ENCODE data around the gene RTL1. TPM values are rescaled to one million over a fixed set of nuclear protein-coding genes. Genes with fewer than 3 reads are reported as not detected.

RTL1 gene
- total RNA-seq, 1 experiment from 2014 or later = not detected

DNA sequence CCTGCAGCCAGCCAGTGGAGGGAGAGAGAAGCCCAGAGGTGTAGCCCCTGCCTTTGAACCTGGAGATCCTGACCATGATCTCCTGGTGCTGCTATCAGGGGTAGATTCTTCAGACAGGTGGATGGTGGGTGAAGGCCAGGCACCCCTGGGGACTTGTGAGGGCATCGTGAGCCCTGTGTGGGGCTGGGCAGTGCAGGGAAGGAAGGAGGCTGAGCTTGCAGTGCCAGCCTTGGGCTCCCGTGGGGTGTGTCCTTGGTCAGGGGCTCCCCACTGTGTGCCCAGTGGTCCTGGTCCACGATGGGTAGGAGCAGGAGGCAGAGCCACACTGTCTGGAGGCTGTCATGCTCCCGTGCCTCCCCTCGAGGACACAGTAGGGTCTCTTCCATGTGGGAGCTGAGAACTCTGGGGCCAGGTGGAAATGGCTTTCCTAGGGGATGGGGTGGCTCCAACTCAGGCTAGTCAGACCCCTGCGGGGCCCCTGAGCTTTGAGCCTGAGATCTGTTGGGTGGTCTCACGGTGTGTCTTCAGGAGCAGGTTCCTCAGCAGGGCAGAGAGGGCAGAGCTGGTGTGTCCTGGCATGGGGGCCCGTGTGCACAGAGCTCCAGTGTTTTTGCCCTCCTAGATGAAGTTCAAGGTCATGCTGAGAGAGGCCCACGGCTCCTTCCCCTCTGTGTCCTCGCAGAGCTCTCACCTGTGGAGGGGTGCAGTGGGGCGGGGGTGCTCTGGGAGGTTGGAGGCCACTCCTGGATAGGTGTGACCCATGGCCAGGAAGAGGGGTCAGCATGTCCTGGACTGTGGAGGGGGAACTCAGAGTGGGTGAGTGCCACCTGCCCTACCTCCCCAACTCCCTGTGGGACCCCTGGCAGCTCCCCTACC, 25.0 kb downstream of the RTL1 start:
- ChIA-PET CTCF (no interaction called here), POLR2A (ENCODE audit: unreplicated experiment) (no interaction called here)
- no peak overlapping the region for H3K9ac ChIP-seq (ENCODE audit: low read length)
- H3K27ac ChIP-seq (ENCODE audit: low read length) = no peak overlapping the region
- H3K9me3 ChIP-seq (ENCODE audit: low read length) = no peaks in the 10 kb centered on the region
- no peak overlapping the region for H3K4me2 ChIP-seq (ENCODE audit: low read length)
- BruUV-seq (replicated peaks) = no TSS peak
- intact Hi-C loops (cut with micrococcal nuclease) = no loop called here
- no peaks in the 10 kb centered on the region for H3K79me2 ChIP-seq (ENCODE audit: low read length)
- no peaks in the 10 kb centered on the region for H3K36me3 ChIP-seq (ENCODE audit: low read depth, low read length)
- no peak for DNase-seq
- H3K4me1 ChIP-seq (ENCODE audit: insufficient read depth, low read length) = no peaks in the 10 kb centered on the region
- TF ChIP-seq, protein P1, sequence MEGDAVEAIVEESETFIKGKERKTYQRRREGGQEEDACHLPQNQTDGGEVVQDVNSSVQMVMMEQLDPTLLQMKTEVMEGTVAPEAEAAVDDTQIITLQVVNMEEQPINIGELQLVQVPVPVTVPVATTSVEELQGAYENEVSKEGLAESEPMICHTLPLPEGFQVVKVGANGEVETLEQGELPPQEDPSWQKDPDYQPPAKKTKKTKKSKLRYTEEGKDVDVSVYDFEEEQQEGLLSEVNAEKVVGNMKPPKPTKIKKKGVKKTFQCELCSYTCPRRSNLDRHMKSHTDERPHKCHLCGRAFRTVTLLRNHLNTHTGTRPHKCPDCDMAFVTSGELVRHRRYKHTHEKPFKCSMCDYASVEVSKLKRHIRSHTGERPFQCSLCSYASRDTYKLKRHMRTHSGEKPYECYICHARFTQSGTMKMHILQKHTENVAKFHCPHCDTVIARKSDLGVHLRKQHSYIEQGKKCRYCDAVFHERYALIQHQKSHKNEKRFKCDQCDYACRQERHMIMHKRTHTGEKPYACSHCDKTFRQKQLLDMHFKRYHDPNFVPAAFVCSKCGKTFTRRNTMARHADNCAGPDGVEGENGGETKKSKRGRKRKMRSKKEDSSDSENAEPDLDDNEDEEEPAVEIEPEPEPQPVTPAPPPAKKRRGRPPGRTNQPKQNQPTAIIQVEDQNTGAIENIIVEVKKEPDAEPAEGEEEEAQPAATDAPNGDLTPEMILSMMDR (conservative IDR thresholded peaks at IDR 0.05; ENCODE audit: low read depth, low read length) = no peak
- TF ChIP-seq EZH2 (IDR thresholded peaks at IDR 0.05; ENCODE audit: low read length, unreplicated experiment) (no peak), EZH2phosphoT487 (IDR thresholded peaks at IDR 0.05; ENCODE audit: borderline replicate concordance, low read length) (no peak)
- no peak for ATAC-seq
- no peaks in the 10 kb centered on the region for H3K27me3 ChIP-seq (ENCODE audit: low read length)
- no peaks in the 10 kb centered on the region for H3F3A ChIP-seq (ENCODE audit: low read length, unreplicated experiment)
- no peak overlapping the region for H3K4me3 ChIP-seq (ENCODE audit: low read length)
- H4K20me1 ChIP-seq (ENCODE audit: low read length) = no peaks in the 10 kb centered on the region
- no peaks in the 10 kb centered on the region for H3K9me2 ChIP-seq (replicated peaks; ENCODE audit: low read length)
- H2AFZ ChIP-seq (ENCODE audit: low read length) = no peak overlapping the region

DNA sequence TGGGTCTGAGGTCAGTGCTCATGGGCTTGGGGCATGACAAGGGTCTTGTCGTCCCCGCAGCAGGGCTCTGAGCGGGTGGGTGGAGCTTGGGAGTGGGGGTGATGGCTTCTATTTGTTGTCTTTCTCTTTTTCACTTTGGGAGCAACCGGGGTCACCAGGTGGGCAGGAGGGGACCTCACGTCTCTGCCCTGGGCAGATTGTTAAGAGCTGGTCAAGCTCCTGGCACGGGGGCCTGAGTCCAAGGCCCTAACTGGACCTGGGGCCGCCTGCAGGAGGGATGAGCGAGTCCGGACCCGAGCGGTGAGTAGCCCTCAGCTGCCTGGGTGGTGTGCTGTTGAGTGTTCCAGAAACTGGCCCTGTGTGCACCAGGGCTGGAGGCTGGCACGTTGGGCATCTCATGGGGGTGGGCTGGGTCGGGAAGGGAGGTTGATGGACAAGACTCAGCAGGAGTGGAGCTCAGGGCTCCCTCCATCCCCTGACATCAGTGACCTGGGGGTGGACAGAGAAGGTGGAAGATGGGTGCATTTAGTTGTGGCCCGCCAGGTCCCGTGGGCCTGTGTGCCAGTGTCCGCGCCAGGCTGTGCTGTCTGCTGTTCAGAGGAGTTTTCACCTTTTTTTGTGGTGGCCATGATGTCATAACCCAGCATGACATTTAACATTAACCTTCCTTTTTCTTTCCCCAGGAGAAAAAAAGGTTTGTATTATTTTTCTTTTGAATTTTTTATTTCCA, 27.5 kb downstream of the RTL1 start:
- no peaks in the 10 kb centered on the region for H3K79me2 ChIP-seq (ENCODE audit: low read length)
- H3K9ac ChIP-seq (ENCODE audit: low read length) = no peak overlapping the region
- no peaks in the 10 kb centered on the region for H3K27me3 ChIP-seq (ENCODE audit: low read length)
- H3K4me2 ChIP-seq (ENCODE audit: low read length) = no peak overlapping the region
- H2AFZ ChIP-seq (ENCODE audit: low read length) = no peak overlapping the region
- H3K4me1 ChIP-seq (ENCODE audit: insufficient read depth, low read length) = no peaks in the 10 kb centered on the region
- no TSS peak for BruUV-seq (replicated peaks)
- H3K36me3 ChIP-seq (ENCODE audit: low read depth, low read length) = no peaks in the 10 kb centered on the region
- intact Hi-C loops (cut with micrococcal nuclease) = no loop called here
- H3K4me3 ChIP-seq (ENCODE audit: low read length) = no peak overlapping the region
- TF ChIP-seq EZH2 (IDR thresholded peaks at IDR 0.05; ENCODE audit: low read length, unreplicated experiment) (no peak), EZH2phosphoT487 (IDR thresholded peaks at IDR 0.05; ENCODE audit: borderline replicate concordance, low read length) (no peak)
- TF ChIP-seq, protein P1 (conservative IDR thresholded peaks at IDR 0.05; ENCODE audit: low read depth, low read length) = no peak
- ChIA-PET POLR2A (ENCODE audit: unreplicated experiment) (no interaction called here), CTCF (no interaction called here)
- ATAC-seq (no peak), DNase-seq (no peak)
- no peaks in the 10 kb centered on the region for H3K9me3 ChIP-seq (ENCODE audit: low read length)
- no peak overlapping the region for H3K27ac ChIP-seq (ENCODE audit: low read length)
- H4K20me1 ChIP-seq (ENCODE audit: low read length) = no peaks in the 10 kb centered on the region
- H3F3A ChIP-seq (ENCODE audit: low read length, unreplicated experiment) = no peaks in the 10 kb centered on the region
- H3K9me2 ChIP-seq (replicated peaks; ENCODE audit: low read length) = no peaks in the 10 kb centered on the region

DNA sequence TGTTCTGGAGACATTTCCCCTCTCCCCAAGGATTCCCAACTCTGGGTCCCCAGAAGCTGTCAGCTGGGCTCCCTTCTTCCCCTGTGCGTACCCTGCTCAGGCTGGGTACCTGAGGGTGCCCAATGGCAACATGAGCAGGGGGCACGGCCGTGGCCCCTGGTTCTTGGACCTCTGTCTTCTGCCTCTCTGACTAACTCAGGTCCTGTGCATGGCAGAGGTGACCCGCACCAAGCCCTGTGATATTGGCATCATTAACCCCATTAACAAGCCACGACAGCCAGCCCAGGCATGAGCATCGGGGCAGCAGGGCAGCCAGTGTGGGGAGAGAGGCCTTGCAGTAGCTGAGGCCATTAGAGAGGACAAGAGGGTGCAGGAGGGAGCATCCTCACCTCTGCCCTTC, 28.4 kb downstream of the RTL1 start:
- no peaks in the 10 kb centered on the region for H4K20me1 ChIP-seq (ENCODE audit: low read length)
- H3K9me2 ChIP-seq (replicated peaks; ENCODE audit: low read length) = no peaks in the 10 kb centered on the region
- CTCF ChIA-PET = no interaction called here
- intact Hi-C loops (cut with micrococcal nuclease) = no loop called here
- no peak overlapping the region for H3K4me3 ChIP-seq (ENCODE audit: low read length)
- POLR2A ChIA-PET (ENCODE audit: unreplicated experiment) = no interaction called here
- H3K27ac ChIP-seq (ENCODE audit: low read length) = no peak overlapping the region
- H3K27me3 ChIP-seq (ENCODE audit: low read length) = no peaks in the 10 kb centered on the region
- DNase-seq (no peak), ATAC-seq (no peak)
- no peaks in the 10 kb centered on the region for H3K9me3 ChIP-seq (ENCODE audit: low read length)
- TF ChIP-seq EZH2 (IDR thresholded peaks at IDR 0.05; ENCODE audit: low read length, unreplicated experiment) (no peak), EZH2phosphoT487 (IDR thresholded peaks at IDR 0.05; ENCODE audit: borderline replicate concordance, low read length) (no peak)
- TF ChIP-seq, protein P1 (conservative IDR thresholded peaks at IDR 0.05; ENCODE audit: low read depth, low read length) = no peak
- no peak overlapping the region for H3K4me2 ChIP-seq (ENCODE audit: low read length)
- H2AFZ ChIP-seq (ENCODE audit: low read length) = no peak overlapping the region
- no TSS peak for BruUV-seq (replicated peaks)
- H3K4me1 ChIP-seq (ENCODE audit: insufficient read depth, low read length) = no peaks in the 10 kb centered on the region
- H3K9ac ChIP-seq (ENCODE audit: low read length) = no peak overlapping the region
- H3K36me3 ChIP-seq (ENCODE audit: low read depth, low read length) = no peaks in the 10 kb centered on the region
- no peaks in the 10 kb centered on the region for H3F3A ChIP-seq (ENCODE audit: low read length, unreplicated experiment)
- H3K79me2 ChIP-seq (ENCODE audit: low read length) = no peaks in the 10 kb centered on the region

Data from PC-3 (cell line).